ENCODE data around the gene PYGM.

Gene PYGM

DNA sequence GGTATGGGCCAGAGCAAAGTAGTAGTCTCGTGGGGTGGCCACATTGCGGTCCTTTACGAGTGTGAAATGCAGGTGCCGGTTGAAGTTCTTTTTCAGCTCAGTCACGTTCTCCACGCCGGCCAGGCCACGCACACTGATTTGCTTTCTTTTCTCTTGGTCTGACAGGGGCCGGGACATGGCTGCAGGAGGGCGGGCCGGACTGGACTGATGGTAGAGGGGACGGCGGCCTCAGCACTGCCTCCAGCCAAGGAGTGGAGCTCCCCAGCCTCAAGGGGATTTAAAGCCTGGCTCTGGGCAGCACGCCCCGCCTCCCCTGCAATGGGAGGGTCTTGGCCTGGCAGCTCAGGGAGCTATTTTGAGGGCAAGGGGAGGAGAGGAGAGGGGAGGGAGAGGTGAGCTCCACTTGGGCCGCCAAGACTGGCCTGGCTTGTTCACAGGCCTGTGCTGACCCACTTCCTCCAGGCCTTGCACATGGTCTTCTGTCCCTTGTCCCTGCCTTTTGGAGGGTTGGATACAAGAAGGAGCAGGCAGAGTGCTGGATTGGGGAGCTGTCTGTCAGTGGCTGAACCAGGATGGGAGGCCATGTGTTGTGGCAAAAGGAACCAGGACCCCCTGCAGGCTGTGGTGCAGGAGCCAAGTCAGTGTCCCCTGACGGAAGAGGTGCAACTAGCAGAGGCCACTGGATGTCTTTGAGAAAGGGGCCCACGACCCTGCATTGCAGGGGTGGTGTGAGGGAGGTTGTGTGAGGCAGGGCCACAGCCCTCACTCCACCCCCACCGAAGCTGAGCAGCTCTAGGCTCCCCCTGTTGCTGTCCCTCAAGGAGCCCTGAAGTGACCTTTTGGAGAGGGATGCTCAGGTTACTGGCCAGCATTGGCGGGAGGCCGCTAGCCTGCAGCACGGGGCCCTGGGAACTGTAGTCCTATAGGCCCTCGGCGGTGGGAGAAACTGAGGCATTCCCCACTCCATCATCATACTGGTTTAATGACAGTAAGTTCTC is at the start of gene PYGM:
PYGM (minus strand) TSS at position 253 of the 998 bp plus-strand sequence; CDS start at position 177, 76 bp downstream.
- DNase-seq (ENCODE audit: low read depth in 2 of 2) = no peak

GRCh38 chr11:64805481-64805880 is 45.7 kb upstream of the PYGM start:
- no peak for DNase-seq (ENCODE audit: low read depth in 2 of 2)

DNA sequence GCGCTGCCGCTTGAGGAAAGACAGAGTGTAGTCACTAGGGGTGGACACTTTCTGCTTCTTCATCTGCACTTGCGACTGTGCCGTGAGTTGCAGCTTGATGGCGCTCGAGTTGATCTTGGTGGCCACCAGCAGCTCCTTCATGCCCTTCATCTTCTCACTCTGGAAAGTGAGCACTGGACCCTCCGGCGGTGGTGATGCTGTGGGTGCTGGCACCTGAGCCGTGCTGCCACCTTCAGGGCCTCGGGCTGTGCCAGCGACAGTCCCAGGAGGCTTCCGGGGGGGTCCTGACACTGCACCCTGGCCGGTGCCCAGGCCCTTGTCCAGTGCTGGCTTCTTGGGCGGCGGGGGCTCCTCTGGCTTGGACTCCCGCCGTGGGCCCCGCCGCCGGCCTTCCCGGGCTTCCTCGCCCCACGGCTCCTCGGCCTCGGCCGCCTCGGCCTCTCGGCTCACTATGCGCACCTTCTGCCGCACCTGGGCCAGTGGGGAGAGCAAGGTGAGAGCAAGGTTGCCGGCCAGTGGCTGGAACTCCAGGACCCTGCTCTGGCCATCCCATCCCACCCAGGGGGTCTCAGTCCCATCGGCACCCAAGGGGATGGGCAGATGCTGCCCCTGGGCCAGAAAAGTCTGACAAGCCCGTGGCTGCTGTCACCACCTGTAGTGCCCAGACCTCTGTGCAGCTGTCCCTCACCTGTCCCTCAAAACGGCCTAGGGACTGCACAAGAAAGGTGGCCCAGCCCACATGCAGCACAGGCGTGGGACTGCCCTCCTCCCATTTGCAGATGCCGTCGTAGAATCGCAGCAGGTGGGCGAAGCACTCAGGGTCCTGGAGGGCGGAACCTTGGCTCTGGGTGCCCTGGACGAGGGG is 44.8 kb upstream of the PYGM start:
- no peak for DNase-seq (ENCODE audit: low read depth in 2 of 2)

GRCh38 chr11:64803846-64804345 is 44.1 kb upstream of the PYGM start:
- no peak for DNase-seq (ENCODE audit: low read depth in 2 of 2)

GRCh38 chr11:64803158-64803845 is 43.5 kb upstream of the PYGM start, which contains the start of gene MAP4K2:
Gene MAP4K2, minus strand, starts transcription at chr11:64803214. Its CDS starts 65 bp downstream, at chr11:64803149.
- peak; percentile 60 to 63 for DNase-seq (ENCODE audit: low read depth in 2 of 2)

- no peak for DNase-seq (ENCODE audit: low read depth in 2 of 2)
Measured at GRCh38 chr11:64802370-64803157, 42.8 kb upstream of the PYGM start.

GRCh38 chr11:64801561-64802369 is 42.0 kb upstream of the PYGM start:
- DNase-seq (ENCODE audit: low read depth in 2 of 2) = no peak

DNA sequence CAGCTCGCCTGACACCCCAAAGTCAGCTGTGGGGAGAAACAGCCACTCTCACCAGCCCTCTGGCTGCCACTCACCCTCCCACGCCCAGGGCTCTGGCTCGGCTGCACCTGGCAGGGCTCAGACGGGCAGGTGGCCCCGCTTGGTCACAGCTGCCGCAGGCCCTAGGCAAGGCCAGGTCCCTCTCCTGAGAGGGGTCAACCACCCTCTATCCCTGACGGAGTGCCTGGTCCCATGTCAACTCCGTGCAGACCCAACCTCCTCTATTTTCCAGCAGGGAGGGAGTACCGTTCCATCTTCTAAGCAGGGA is 41.3 kb upstream of the PYGM start:
- no peak for DNase-seq (ENCODE audit: low read depth in 2 of 2)

DNA sequence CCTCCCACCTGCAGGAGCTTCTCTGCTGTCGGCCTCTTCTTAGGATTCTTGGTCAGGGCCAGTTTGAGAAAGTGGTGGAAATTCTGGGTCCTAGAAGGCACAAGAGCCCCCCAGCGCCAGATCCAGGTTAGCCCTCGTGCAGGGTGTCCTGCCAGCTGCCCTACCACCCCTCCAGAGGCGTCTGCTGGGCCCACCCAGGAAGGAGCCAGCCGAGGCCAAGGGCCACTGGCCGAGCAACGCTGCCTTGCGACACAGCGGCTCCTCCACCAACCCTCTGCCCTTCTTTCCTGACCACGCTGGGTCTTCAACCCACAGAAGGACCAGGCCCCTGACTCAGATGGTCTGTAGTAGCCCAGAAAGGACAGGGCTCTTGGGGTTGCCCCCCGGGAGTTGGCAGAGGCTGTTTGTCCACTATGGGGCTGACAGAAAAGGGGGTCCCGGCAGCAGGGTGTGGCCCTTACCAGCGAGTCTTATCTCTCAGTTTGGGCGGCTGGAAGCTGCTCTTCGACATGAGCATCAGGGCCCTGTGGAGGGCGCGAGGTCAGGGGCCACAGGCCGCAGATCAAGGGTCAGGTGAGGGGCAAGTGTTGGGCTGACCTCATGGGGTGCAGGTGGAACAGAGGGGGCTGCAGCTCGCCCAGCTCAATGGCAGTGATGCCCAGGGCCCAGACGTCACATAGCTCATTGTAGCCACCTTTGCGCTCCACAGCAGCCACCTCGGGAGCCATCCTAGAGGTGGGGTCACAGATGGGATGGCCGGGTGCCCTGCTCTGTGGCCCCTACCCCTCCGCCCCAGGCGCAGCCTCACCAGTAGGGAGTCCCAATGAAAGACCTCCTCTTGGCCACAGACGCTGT is 40.8 kb upstream of the PYGM start:
- DNase-seq (ENCODE audit: low read depth in 2 of 2) = no peak

- no peak for DNase-seq (ENCODE audit: low read depth in 2 of 2)
Measured at GRCh38 chr11:64799623-64800302, 40.0 kb upstream of the PYGM start.

GRCh38 chr11:64799256-64799622 is 39.5 kb upstream of the PYGM start:
- DNase-seq (ENCODE audit: low read depth in 2 of 2) = no peak

- no peak for DNase-seq (ENCODE audit: low read depth in 2 of 2)
Measured at GRCh38 chr11:64796757-64797541, 37.2 kb upstream of the PYGM start.

GRCh38 chr11:64796047-64796756 is 36.4 kb upstream of the PYGM start:
- DNase-seq (ENCODE audit: low read depth in 2 of 2) = no peak

- no peak for DNase-seq (ENCODE audit: low read depth in 2 of 2)
Measured at GRCh38 chr11:64794526-64794925, 34.8 kb upstream of the PYGM start.

DNA sequence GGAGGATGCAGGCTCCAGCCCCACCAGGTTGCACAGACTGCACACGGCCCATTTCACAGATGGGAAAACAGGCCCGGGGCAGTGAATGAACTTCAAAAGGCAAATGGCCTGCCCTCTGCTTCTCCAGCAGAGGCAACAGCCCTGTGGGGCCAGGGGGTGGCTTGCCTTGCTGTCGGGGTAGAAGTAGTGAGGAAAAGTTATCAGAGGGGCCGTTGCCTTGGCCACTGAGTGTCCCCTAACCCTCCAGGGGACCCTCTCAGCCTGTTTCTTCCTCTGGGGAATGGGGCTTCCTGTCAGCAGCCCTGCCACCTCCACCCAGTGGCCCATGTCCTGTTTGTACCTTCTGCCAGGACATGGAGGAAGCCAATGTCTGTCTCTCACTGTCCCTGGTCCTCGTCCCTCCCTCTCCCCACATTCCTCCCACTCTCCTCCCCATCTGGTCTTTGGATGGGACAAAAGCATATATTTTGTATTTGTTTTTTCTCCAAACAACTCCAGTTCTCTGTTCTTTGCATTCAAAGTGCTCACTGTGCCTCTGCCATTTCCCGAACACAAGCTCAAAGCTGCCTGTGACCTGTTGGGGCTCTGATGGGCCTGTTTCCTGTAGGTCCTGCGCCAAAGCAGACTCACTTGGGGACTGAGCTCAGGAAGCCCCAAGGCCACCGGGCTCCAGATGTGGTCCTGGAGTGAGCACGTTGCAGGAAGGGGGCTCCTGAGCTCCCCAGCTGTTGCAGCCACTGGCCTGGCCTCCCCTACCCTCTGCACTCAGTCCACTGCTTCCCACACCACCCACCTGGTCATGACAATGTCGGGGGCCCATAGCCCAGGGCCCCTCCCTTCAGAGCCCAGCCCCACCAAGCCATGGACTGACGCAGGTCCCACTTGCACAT is 33.7 kb upstream of the PYGM start:
- DNase-seq (ENCODE audit: low read depth in 2 of 2) = no peak

GRCh38 chr11:64792482-64792881 is 32.7 kb upstream of the PYGM start:
- DNase-seq (ENCODE audit: low read depth in 2 of 2) = no peak
